SU-DHL-6 (cell line): ENCODE data around the gene POLR2F.

Source experiments
- H2AFZ ChIP-seq: fragments of 200-600 bp; sonication (generic); 2 replicates; pipeline ENCODE4 v1.6.1; 2014; ENCODE audit warnings: low read depth, mild to moderate bottlenecking, moderate library complexity, mixed read lengths, antibody characterized with exemption, low read length; ENCODE audit not compliant: severe bottlenecking
- H3F3A ChIP-seq: fragments of 200-600 bp; shearing (Covaris generic); 2 replicates; pipeline ENCODE4 v1.6.0; 2016; ENCODE audit warnings: antibody characterized with exemption, mild to moderate bottlenecking; ENCODE audit not compliant: insufficient read depth
- H3K27ac ChIP-seq: fragments of 200-600 bp; sonication (generic); 2 replicates; pipeline ENCODE4 v1.5.1; 2016; ENCODE audit warnings: low read depth, mild to moderate bottlenecking, low read length, moderate library complexity, mixed read lengths
- H3K27me3 ChIP-seq: fragments of 200-600 bp; sonication (generic), shearing (Covaris generic); 2 replicates; pipeline ENCODE4 v1.6.0; 2014; ENCODE audit warnings: mild to moderate bottlenecking, low read length
- H3K36me3 ChIP-seq: fragments of 200-600 bp; sonication (generic); 2 replicates; pipeline ENCODE4 v1.6.1; 2014; ENCODE audit warnings: mild to moderate bottlenecking, low read length, mixed read lengths
- H3K4me2 ChIP-seq: fragments of 300-600, 200-600 bp; shearing (Covaris generic), sonication (generic); 2 replicates; pipeline ENCODE4 v1.6.0; 2014; ENCODE audit warnings: low read length, low read depth, mild to moderate bottlenecking; ENCODE audit not compliant: poor library complexity, severe bottlenecking
- H3K4me3 ChIP-seq: fragments of 200-600 bp; sonication (generic); 2 replicates; pipeline ENCODE4 v1.5.1; 2014; ENCODE audit warnings: antibody characterized with exemption, low read length, mild to moderate bottlenecking, mixed read lengths; ENCODE audit not compliant: insufficient read depth, poor library complexity, severe bottlenecking
- H3K79me2 ChIP-seq: fragments of 200-600 bp; sonication (generic); 2 replicates; pipeline ENCODE4 v1.6.1; 2014; ENCODE audit warnings: mild to moderate bottlenecking, low read length, moderate library complexity; ENCODE audit not compliant: insufficient read depth
- H3K9ac ChIP-seq: fragments of 200-600 bp; sonication (generic); 2 replicates; pipeline ENCODE4 v1.7.0; 2014; ENCODE audit warnings: mild to moderate bottlenecking, low read length
- H3K9me2 ChIP-seq: fragments of 200-600 bp; sonication (generic); replicated peaks from 2 replicates; pipeline ENCODE4 v1.6.1; 2014; ENCODE audit warnings: low read length; ENCODE audit not compliant: insufficient read depth
- H3K9me3 ChIP-seq: fragments of 200-600 bp; sonication (generic); 2 replicates; pipeline ENCODE4 v1.6.1; 2014; ENCODE audit warnings: low read length, mixed read lengths; ENCODE audit not compliant: insufficient read depth
- H4K20me1 ChIP-seq: fragments of 200-600 bp; sonication (generic); 2 replicates; pipeline ENCODE4 v1.6.1; 2014; ENCODE audit warnings: low read depth, mild to moderate bottlenecking, antibody characterized with exemption, low read length, moderate library complexity, mixed read lengths
- EZH2phosphoT487 ChIP-seq: fragments of 200-600 bp; sonication (generic), shearing (Covaris generic); conservative IDR thresholded peaks from 2 replicates; pipeline ENCODE4 v1.6.1; 2018; ENCODE audit warnings: mild to moderate bottlenecking, antibody characterized with exemption, low read length, moderate library complexity, mixed read lengths
- TF ChIP-seq, protein P1 (sequence below): fragments of 200-600 bp; sonication (generic); IDR thresholded peaks from one replicate; pipeline ENCODE4 v1.5.1; 2017; ENCODE audit warnings: antibody characterized with exemption, mild to moderate bottlenecking, low read length, moderate library complexity; ENCODE audit not compliant: insufficient read depth, poor library complexity, severe bottlenecking

Gene POLR2F

DNA sequence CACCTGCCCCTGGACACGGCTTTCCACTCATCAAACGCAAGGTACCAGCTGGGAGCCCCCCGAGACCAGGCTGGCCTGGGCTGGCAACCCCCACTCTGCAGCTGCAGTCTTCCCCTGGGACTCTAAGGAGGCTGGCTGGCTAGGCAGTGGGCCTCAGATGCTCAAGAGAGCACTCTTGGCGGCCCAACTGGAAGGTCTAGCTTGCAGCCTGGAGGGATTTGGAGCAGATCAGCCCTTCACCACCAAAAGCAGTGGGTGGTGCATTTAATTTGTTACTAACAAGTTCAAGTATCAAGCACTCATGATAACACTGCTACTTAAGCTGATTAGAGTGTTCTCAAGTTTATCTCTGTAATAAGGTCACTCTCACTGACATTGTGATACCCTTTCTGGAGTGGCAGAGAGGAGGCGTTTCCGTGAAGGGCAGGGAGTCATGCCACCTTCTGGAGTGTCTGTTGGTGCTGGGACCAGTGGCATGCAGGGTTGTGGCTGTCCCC is 21.6 kb upstream of the POLR2F start:
- Histone ChIP-seq H3K36me3 (no peaks in the 10 kb centered on the region), H3K9me3 (no peaks in the 10 kb centered on the region), H3K9ac (no peak overlapping the region), H3F3A (no peaks in the 10 kb centered on the region), H3K4me2 (no peak overlapping the region), H2AFZ (no peak overlapping the region), H3K9me2 (no peaks in the 10 kb centered on the region), H3K4me3 (no peak overlapping the region), H3K79me2 (no peaks in the 10 kb centered on the region), H4K20me1 (no peaks in the 10 kb centered on the region), H3K27ac (no peak overlapping the region), H3K27me3 (no peaks in the 10 kb centered on the region)
- no peak for TF ChIP-seq EZH2phosphoT487
- TF ChIP-seq, protein P1, sequence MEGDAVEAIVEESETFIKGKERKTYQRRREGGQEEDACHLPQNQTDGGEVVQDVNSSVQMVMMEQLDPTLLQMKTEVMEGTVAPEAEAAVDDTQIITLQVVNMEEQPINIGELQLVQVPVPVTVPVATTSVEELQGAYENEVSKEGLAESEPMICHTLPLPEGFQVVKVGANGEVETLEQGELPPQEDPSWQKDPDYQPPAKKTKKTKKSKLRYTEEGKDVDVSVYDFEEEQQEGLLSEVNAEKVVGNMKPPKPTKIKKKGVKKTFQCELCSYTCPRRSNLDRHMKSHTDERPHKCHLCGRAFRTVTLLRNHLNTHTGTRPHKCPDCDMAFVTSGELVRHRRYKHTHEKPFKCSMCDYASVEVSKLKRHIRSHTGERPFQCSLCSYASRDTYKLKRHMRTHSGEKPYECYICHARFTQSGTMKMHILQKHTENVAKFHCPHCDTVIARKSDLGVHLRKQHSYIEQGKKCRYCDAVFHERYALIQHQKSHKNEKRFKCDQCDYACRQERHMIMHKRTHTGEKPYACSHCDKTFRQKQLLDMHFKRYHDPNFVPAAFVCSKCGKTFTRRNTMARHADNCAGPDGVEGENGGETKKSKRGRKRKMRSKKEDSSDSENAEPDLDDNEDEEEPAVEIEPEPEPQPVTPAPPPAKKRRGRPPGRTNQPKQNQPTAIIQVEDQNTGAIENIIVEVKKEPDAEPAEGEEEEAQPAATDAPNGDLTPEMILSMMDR, result no peak

DNA sequence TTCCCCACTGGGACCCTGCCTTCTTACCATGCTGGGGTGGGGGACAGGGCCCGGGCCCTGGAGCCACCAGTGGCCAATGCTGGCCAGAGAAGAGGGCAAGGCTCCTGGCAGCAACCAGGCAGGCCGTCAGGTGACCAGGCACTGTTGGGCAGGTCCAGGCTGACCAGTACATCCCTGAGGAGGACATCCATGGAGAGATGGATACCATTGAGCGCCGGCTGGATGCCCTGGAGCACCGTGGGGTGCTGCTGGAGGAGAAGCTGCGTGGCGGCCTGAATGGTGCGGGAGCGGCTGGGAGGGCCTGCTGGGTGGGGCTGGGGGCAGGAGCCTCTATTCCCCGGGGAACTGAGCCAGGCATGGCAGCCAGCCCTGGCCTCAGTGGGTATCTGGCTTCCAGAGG is 21.1 kb upstream of the POLR2F start:
- Histone ChIP-seq H3F3A (no peaks in the 10 kb centered on the region), H3K4me2 (no peak overlapping the region)

DNA sequence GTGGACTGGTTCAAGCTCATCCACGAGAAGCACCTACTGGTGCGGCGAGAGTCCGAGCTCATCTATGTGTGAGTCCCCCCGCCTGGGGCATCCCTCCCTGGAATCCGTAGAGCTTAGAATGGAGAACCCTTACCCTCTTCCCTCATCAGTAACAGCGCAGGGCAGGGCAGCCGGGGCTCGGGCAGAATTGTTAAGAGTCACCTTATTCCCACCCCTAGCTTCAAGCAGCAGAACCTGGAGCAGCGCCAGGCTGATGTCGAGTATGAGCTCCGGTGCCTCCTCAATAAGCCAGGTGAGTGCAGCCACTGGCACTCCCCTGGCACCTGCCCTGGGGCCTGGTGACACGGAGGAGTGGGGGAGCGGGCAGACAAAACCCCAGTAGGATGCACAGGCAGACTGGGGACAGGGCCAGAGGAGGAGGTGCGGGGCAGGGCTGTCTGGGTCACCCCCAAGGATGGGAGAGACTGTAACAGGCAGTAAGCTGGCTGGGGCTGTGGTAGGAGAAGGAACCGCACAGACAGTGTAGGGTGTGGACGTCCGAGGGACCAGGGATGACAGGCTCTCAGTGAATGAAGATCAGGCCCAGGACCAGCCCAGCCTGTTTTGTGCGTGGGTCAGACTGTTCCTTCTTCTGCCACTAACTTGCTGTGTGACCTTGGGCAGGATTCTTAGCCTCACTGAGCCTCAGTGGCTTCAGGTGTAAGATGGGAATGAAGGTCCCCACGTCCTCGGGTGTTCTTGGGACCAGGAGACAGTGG is 20.5 kb upstream of the POLR2F start:
- Histone ChIP-seq H2AFZ (no peak overlapping the region), H3K9ac (no peak overlapping the region), H3K27ac (no peak overlapping the region), H3K79me2 (no peaks in the 10 kb centered on the region), H3K4me3 (no peak overlapping the region), H3K36me3 (no peaks in the 10 kb centered on the region), H3K9me3 (no peaks in the 10 kb centered on the region), H3K27me3 (no peaks in the 10 kb centered on the region), H3F3A (no peaks in the 10 kb centered on the region), H3K9me2 (no peaks in the 10 kb centered on the region), H3K4me2 (no peak overlapping the region), H4K20me1 (no peaks in the 10 kb centered on the region)
- TF ChIP-seq EZH2phosphoT487, result no peak
- TF ChIP-seq, protein P1, result no peak

More for the DNA sequence above, 21.1 kb upstream of the POLR2F start:
- no peak overlapping the region for H3K27ac ChIP-seq
- no peak overlapping the region for H2AFZ ChIP-seq
- H3K9me2 ChIP-seq, result no peaks in the 10 kb centered on the region
- no peaks in the 10 kb centered on the region for H3K9me3 ChIP-seq
- no peaks in the 10 kb centered on the region for H4K20me1 ChIP-seq
- H3K9ac ChIP-seq, result no peak overlapping the region
- TF ChIP-seq, protein P1, result no peak
- TF ChIP-seq EZH2phosphoT487, result no peak
- no peaks in the 10 kb centered on the region for H3K79me2 ChIP-seq
- H3K4me3 ChIP-seq, result no peak overlapping the region
- no peaks in the 10 kb centered on the region for H3K27me3 ChIP-seq
- H3K36me3 ChIP-seq, result no peaks in the 10 kb centered on the region
